Testis (tissue), 3 donors: Measurements from ENCODE around the gene TMEM116. TPM values are rescaled to one million over a fixed set of nuclear protein-coding genes. Genes with fewer than 3 reads are reported as not detected.
A peak's percentile ranks its signal among the peaks of the same experiment; 100 is the strongest.

Experiments used
- DNase-seq: peaks from one replicate; pipeline ENCODE4 v3.0.0-alpha.2; 2019
- H3K27ac ChIP-seq, 2 donors: fragments of 200-600 bp; sonication (generic); one replicate each; pipeline ENCODE4 v1.5.1; 2019
- H3K27me3 ChIP-seq: fragments of 200-600 bp; sonication (generic); one replicate; pipeline ENCODE4 v1.5.1; 2019
- H3K36me3 ChIP-seq: fragments of 200-600 bp; sonication (generic); one replicate; pipeline ENCODE4 v1.5.1; 2017; ENCODE audit warnings: low read depth; ENCODE audit errors: missing control alignments
- H3K4me1 ChIP-seq: fragments of 200-600 bp; sonication (generic); one replicate; pipeline ENCODE4 v1.5.1; 2019
- H3K4me3 ChIP-seq, 2 donors: fragments of 200-600 bp; sonication (generic); one replicate each; pipeline ENCODE4 v1.5.1; 2017 to 2019
- H3K9me3 ChIP-seq: fragments of 200-600 bp; sonication (generic); one replicate; pipeline ENCODE4 v1.5.1; 2017
- CTCF ChIP-seq, 3 experiments: fragments of 450-650 bp in 2 of 3; fragments of 200-600 bp in 1 of 3; sonication (generic) in 1 of 3; IDR thresholded peaks; one replicate each; pipeline ENCODE4 v1.5.1; 2016 to 2019; ENCODE audit warnings: antibody characterized with exemption in 3 of 3, mild to moderate bottlenecking in 2 of 3, moderate library complexity in 1 of 3
- POLR2A ChIP-seq: fragments of 450-650 bp; IDR thresholded peaks from one replicate; pipeline ENCODE4 v1.6.1; 2017; ENCODE audit warnings: antibody characterized with exemption, mild to moderate bottlenecking, moderate library complexity
- WGBS, 2 donors: methylation state at CpG; one replicate each; pipeline ENCODE4 v1.1.5; 2018; 5-methylcytosine and 5-hydroxymethylcytosine counted together
- intact Hi-C: fragments of 100-400 bp; cut with DNase I; formaldehyde crosslinking; loops from one replicate; pipeline ENCODE4 v1.15.1; 2023; ENCODE audit warnings: low total_unique reads
- polyA plus RNA-seq: library from polyadenylated mRNA; stranded (reverse); fragments of 350-450 nt; fragmentation: Illumina TruSeq; extraction: RNeasy Lipid Tissue Mini Kit (QIAGEN cat#74804); gene quantifications from one replicate; pipeline ENCODE4 v1.2.3, GENCODE V29; 2014; ENCODE audit warnings: low read depth, low replicate concordance; ENCODE audit not compliant: insufficient read depth
- total RNA-seq, 2 donors: library from RNA; depleted of rRNA; stranded (reverse); fragments of >200 nt; gene quantifications; one replicate each; pipeline ENCODE4 v1.2.3, GENCODE V29; 2016

TMEM116 gene
- total and polyA plus RNA-seq, 3 donors from 2014 or later = 38.5 to 106 (median 48.0) TPM

GRCh38 chr12:112023759-112024396, 10.9 kb upstream of the TMEM116 start:
- intact Hi-C loops = no loop called here
- TF ChIP-seq POLR2A (no peak), CTCF (IDR thresholded peaks at IDR 0.05) (no peak)
- Histone ChIP-seq H3K9me3 (no peaks in the 10 kb centered on the region), H3K27ac (no peak overlapping the region), H3K36me3 (no peaks in the 10 kb centered on the region), H3K4me3 (no peak overlapping the region), H3K4me1 (no peaks in the 10 kb centered on the region), H3K27me3 (no peaks in the 10 kb centered on the region)
- no peak for DNase-seq
- 74 to 86% methylated on average over 4 of the region's 4 CpGs for WGBS, 2 donors

GRCh38 chr12:112022241-112023016, 9.5 kb upstream of the TMEM116 start:
- H3K36me3 ChIP-seq = no peaks in the 10 kb centered on the region
- 89 to 91% methylated on average over 8 to 11 of the region's 11 CpGs for WGBS, 2 donors

GRCh38 chr12:112020947-112021457, 8.0 kb upstream of the TMEM116 start:
- no peak for TF ChIP-seq POLR2A
- no peak for TF ChIP-seq CTCF (IDR thresholded peaks at IDR 0.05)
- H3K27me3 ChIP-seq = no peaks in the 10 kb centered on the region
- WGBS, 2 donors = 91 to 92% methylated on average over 8 of the region's 8 CpGs
- no peak overlapping the region for H3K4me3 ChIP-seq
- no peak for DNase-seq
- intact Hi-C loops = no loop called here
- no peaks in the 10 kb centered on the region for H3K36me3 ChIP-seq
- H3K4me1 ChIP-seq = peaks cover 9% of the 10 kb centered on the region
- H3K9me3 ChIP-seq = no peaks in the 10 kb centered on the region
- no peak overlapping the region for H3K27ac ChIP-seq

More at GRCh38 chr12:112022241-112023016, 9.5 kb upstream of the TMEM116 start:
- TF ChIP-seq CTCF (IDR thresholded peaks at IDR 0.05) (no peak), POLR2A (no peak)
- no peak overlapping the region for H3K27ac ChIP-seq
- H3K4me1 ChIP-seq = peaks cover 4% of the 10 kb centered on the region
- intact Hi-C loops = no loop called here
- H3K4me3 ChIP-seq = no peak overlapping the region
- no peaks in the 10 kb centered on the region for H3K27me3 ChIP-seq
- no peak for DNase-seq
- no peaks in the 10 kb centered on the region for H3K9me3 ChIP-seq

GRCh38 chr12:112018571-112019237, 5.7 kb upstream of the TMEM116 start:
- H3K9me3 ChIP-seq = no peaks in the 10 kb centered on the region
- no peak overlapping the region for H3K4me3 ChIP-seq
- TF ChIP-seq CTCF (IDR thresholded peaks at IDR 0.05) = no peak
- TF ChIP-seq POLR2A = no peak
- intact Hi-C loops = no loop called here
- no peak for DNase-seq
- H3K4me1 ChIP-seq = peaks cover 16% of the 10 kb centered on the region
- peak overlapping the region in 1 of 2 donors; percentile 42 for H3K27ac ChIP-seq
- H3K27me3 ChIP-seq = no peaks in the 10 kb centered on the region
- H3K36me3 ChIP-seq = no peaks in the 10 kb centered on the region
- 75 to 82% methylated on average over 2 of the region's 2 CpGs for WGBS, 2 donors
